Epidermal melanocyte (primary cell): Measurements from ENCODE around the gene SNRPA.
"Not testable (repeated sequence)": the region's sequence is repeated elsewhere in the genome, so short reads cannot be mapped to it uniquely, and the experiment has no call there.

Experiments used
- DNase-seq: peaks from one replicate; pipeline ENCODE4 v3.0.0; 2011; ENCODE audit warnings: low spot score; ENCODE audit not compliant: insufficient read length

Gene SNRPA

DNA sequence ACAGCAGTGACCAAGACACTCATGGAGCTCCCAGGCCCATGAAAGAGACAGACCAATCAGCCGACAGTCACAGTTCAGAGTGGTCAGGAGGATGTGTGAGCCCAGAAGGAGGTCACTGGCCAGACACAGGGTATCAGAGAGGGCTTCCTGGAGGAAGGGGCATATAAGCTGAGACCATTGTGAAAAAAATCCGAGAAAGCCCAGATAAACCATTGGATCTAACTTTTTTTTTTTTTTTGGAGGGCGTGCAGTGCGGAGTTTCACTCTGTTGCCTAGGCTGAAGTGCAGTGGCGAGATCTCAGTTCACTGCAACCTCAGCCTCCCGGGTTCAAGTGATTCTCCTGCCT, 29.9 kb upstream of the SNRPA start:
- DNase-seq = no peak

DNA sequence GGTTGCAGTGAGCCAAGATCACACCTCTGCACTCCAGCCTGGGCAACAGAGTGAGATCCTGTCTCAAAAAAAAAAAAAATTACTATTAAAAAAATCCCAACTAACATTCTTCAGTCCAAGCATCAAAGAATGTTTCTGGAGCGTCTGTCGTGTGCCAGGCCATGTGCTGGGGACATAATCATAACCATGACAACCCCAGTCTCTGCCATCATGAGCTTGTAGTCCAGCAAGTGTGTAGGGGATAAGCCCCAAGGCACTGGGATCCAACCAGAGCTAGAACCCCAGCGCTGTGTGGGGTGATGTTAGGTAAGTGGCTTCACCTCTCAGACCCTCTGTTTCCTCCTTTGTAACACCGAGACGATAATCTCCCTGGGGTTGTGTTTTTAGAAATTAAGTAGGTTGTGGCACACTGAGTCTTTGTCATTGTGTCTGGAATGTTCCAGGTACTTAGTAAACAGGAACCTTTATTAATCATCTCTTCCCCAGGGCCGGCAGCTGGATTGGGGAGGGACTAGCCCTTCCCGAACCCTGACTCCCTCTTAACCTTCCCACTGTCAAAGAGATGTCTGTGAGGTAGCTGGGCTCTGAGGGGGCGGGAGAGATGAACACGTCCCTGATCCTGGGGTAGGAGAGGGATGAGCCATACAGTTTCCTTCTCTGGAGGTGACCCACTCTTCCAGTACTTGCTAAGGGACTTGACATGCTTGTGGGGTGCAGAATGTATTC, 28.9 kb upstream of the SNRPA start:
- no peak for DNase-seq

DNA sequence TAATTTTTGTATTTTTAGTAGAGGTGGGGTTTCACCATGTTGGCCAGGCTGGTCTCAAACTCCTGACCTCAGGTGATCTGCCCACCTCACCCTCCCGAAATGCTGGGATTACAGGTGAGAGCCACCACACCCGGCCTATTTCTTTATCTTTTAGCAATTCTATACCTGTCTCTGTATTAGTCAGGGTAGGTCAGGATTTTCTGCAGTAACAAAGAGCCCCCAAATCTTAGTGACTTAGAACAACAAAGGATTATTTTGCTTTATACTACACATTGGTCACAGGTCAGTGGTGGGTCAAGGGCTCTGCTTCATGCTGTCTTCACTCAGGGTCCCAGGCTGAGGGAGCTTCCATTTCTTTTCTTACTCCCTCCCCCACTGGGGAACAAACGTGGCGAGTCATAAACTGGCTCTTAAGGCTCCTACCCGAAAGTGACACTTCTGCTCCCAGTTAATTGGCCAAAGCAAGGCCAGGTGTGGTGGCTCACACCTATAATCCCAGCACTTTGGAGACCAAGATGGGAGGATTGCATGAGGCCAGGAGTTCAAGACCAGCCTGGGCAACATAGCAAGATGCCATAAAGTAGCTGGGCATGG, 27.2 kb upstream of the SNRPA start:
- no peak for DNase-seq

DNA sequence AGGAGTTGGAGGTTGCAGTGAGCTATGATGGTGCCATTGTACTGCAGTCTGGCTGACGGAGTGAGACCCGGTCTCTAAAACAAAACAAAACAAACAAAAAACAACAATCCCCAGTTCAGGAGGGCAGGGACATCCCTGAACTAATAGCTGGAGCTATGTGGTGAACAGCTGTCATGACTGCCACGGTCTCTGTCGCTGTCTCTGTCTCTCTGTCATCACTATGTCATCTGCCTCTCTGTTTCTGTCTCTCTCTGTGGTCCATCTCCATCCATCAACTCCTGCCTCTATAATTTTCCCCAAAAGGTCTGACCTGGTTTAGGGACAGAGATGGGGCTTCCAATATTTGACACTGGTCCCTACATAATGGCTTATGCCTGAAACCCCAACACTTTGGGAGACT, 26.7 kb upstream of the SNRPA start:
- no peak for DNase-seq

DNA sequence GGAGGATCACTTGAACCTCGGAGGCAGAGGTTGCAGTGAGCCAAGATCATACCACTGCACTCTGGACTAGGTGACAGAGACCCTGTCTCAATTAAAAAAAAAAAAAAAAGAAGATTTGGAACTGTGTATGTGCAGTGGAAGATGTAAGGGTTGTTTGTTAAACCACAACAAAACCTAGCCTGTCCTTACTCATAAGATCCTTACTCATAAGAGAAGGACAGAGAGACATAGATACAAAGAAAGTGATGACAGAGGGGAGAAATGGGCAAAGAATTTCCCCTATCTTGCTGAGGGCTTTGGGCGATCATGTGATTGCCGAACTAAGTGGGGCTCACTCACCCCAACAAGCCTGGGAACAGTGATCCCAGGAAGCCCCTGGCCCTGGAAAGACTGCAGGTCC, 26.1 kb upstream of the SNRPA start:
- no peak for DNase-seq

DNA sequence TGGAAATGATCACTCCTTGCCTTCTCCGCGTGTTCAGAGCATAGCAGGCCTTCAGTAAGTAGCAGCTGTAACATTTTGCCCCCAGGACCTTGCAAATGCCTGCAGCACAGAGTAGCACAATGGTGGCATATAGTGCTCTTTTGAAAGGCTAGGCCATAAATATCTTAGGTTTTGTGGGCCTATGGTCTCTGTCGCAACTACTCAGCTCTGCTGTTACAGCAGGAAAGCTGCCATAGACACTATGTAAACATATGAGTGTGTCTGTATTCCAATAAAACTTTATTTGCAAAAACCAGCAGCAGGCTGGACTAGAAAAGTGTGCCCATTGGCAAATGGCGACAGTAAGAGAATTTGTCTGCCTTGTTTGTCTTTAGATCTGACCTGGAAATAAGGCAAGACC, 24.7 kb upstream of the SNRPA start:
- no peak for DNase-seq

DNA sequence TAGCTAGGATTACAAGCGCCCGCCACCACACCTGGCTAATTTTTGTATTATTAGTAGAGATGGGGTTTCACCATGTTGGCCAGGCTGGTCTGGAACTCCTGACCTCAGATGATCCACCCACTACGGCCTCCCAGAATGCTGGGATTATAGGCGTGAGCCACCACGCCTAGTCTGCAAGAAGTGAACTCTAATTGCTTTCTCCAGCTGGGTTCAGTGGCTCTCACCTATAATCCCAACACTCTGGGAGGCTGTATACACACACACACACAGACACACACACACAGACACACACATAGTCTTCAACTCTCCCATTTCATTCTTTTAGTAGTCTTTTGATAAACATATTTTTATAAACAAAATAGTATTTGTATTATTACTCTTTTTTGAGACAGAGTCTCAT, 20.9 kb upstream of the SNRPA start:
- DNase-seq = not testable (repeated sequence)

DNA sequence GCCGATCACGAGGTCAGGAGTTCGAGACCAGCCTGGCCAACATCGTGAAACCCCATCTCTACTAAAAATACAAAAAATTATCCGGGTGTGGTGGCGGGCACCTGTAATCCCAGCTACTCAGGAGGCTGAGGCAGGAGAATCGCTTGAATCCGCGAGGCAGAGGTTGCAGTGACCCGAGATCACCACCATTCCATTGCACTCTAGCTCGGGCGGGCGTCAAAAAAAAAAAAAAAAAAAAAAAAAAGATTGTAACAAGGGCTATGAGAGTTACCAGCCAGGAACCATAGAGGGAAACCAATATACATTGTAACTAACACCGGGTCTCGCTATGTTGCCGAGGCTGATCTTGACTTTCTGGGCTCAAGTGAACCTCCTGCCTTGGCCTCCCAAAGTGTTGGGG, 18.7 kb upstream of the SNRPA start:
- not testable (repeated sequence) for DNase-seq

DNA sequence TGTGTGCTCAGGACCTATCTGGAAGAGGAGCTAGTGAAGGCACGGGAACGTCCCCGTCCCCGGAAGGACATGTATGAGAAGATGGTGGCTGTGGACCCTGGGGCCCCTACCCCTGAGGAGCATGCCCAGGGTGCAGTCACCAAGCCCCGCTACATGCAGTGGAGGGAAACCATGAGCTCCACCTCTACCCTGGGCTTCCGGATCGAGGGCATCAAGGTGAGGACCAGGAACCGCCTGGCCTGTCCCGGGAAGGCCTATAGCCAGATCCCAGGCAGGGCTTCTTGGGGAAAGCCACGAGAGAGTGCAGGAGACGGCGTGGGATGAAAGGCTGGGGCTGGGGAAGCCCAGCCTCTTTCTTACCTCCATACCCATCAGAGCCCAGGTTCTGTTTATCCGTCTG, 17.9 kb upstream of the SNRPA start:
- no peak for DNase-seq

DNA sequence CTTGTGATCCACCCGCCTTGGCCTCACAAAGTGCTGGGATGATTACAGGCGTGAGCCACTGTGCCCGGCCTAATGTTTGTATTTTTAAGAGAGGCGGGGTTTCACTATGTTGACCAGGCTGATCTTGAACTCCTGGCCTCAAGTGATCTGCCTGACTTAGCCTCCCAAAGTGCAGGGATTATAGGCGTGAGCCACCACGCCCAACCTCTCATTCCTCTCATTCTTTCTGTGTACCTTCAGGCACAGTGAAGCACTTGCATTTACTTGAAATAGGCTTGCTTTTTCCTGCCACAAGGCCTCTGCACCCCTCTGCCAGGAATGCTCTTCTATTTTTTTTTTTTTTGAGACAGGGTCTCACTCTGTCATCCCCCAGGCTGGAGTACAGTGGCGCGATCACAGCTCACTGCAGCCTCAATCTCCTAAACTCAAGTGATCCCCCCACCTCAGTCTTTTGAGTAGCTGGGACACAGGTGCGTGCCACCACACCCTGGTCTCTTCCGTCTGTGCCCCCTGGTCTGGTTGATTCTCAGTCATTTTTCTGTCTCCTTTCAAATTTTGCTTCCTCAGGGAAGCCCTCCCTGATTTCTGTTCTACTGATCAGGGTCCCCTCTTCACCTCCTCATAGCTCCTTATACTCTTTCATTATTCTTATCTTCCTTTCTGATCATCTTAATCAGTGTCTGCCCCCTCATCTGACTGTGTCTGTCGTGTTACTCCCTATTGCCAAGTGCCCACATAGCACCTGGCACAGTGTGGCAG, 15.8 kb upstream of the SNRPA start:
- DNase-seq = no peak

DNA sequence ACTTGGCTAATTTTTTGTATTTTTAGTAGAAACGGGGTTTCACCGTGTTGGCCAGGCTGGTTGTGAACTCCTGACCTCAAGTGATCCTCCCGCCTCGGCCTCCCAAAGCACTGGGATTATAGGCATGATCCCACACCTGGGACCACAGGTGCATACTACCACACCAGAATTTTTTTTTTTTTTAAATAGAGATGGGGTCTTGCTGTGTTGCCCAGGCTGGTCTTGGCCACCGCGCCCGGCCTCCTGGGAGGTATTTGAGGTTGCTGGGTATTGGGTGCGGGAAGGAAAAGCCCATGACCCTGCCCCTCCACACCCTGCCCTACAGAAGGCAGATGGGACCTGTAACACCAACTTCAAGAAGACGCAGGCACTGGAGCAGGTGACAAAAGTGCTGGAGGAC, 14.3 kb upstream of the SNRPA start:
- DNase-seq = no peak

DNA sequence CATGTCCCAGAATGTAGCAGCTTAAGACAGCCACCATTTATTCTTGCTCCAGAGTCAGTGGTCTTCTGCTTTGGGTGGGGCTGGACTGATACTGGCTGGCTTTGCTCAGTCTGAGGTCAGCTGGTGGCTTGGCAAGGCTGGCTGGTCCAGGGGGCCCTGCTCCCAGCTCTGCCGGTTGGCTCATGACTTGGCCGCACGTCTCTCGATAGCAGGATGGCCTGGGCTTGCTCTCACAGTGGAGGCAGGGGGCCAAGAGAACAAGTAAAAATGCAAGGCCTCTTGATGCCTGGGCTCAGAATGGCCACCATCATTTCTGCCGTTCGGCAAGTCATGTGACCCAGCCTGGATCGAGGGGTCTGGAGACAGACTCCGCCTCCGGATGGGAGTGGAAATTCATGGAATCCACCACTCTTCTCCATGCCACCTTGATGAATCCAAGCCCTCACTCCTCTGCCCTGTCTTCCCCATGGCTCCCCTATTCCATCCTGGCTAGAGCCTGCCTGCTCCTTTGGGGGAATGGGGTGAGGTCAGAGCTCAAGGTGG, 13.8 kb upstream of the SNRPA start:
- no peak for DNase-seq

DNA sequence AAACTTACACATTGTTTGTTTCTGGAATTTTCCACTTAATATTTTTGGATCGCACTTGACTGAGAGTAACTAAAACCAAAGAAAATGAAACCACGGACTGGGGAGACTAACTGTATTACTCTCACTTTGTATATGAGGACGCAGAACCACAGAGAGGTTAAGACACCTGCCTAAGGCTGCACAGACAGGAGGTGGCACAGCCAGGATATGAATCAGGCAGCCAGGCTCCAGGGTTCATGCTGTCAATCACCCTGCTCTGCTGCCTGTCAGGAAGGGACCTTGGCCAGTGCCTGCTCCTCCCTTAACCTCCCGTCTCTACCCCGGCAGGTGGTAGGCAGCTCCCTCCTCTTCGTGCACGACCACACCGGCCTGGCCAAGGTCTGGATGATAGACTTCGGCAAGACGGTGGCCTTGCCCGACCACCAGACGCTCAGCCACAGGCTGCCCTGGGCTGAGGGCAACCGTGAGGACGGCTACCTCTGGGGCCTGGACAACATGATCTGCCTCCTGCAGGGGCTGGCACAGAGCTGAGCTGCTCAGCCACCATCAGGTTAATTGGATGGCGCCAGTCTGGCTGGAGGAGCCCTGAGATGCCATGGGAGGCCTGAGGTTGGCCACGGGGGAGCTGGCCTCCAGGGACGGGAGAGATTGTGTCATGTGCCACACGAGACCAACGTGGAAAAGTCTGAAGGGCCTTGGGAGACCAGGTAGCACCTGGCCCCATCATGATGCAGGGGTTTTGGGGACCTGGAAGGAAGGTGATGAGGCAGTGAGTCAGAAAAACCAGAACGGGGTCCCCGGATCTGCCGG, 11.8 kb upstream of the SNRPA start:
- DNase-seq = no peak

DNA sequence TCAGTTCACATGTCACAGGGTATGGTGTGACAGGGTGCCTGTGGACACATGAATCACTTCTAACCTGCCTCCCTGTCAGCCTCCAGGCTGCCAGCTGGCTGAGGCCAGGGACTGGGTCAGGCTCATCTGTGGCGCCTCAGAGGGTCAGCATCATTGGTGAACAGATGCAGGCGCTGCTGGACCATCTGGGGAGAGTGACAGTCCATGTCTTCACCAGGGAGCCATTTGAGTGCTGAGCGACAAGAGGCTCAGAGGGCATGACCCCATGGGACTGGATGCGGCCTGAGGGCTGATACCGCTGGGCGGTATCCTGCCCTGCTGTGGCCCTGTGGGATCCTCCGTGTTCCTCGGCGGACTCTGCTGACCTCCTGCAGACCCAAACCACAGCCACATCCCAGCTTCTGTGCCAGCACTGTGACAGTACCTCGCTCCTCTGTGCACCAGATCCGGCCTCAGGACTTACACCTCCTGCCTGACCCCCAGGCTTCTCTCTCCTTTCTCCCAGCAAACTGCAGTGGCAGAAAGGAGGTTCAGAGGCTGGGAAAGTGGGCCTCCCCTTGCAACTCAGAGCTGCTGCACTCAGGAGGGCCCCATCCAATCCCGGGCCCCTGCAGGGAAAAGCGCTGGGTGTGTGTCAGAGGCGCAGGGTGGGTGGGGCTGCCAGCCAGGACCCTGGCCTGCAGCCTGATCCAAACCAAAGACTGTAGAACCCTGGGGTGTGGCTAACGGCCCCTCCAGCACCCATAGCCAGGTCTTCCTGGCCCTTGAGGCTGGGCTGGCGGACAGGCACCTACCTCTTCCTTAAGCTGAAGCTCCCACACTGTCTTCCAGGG, 10.9 kb upstream of the SNRPA start:
- no peak for DNase-seq

DNA sequence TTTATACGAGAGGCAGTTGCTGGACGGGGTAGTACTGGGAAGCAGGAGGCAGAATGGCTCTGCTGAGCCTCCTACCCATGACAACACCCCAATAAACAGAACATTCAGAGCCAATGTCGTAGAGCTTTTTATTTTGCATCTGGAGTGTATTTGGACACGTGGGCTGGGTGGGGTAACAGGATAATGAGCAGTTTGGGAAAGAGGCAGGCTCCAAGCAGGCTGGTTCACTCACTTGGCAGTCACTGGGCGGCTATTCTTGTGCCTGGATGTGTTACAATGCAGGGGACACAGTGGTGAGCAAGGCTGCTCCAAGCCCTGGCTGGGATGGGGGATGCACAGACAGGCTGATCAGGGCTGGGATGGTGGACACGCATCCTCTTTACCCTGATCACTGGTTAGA, 10.3 kb upstream of the SNRPA start:
- no peak for DNase-seq

DNA sequence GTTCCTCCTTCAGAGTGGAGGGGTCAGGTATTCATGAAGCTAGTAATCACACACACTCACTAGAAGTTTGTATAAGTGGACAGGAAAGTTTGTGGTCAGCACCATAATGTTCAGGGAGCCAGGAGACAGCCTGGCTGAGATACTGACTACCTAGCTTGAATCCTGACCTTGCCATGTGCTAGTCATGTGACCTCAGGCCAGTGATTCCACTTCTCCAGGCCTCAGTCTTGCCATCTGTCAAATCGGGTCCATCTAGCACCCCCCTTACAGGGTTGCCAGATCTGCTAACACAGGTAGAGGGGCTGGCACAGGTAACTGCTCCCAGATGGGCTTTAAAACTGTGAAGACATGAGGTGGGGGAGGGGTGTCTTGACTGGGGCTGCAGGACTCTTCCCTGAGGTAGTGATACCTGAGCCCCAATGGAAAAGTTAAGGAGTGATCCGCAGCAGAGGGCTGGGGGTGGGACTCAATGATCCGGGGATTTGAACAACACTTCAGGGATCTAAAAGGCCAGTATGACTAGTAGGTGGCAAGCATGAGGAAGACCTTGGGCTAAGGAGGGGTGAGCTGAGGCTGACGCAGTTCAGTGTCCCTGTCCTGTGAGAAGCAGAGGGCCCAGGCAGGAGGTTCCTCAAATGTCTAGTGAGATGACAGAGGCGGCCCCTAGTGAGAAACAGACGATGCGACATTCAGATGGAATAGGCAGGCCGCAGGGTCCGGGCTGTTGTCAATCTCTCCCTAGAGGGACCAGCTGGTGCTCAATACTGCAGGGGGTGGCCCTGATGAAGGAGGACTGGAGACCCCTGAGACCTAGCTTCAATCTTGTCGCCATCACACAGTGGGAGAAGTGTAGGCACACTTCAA, 9.2 kb upstream of the SNRPA start:
- no peak for DNase-seq

DNA sequence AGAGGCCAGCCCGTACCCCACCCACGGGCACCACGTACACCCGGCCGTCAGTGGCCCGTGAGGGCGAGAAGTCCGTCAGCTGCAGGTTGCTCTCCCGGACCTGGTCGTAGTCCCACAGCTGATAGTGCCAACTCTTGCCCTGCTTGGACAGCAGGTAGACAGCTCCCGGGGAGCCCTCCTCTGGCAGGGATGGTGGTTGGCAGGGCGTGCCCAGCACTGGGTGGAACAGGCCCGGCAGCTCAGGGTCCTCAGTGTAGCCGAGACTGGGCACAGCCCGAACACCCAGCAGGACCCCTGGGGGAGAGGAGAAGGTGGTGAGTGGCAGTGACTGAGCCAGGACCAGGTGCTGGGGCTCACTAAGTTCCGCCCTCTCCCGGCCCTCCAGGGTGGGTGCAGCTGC, 8.5 kb upstream of the SNRPA start:
- DNase-seq = no peak

DNA sequence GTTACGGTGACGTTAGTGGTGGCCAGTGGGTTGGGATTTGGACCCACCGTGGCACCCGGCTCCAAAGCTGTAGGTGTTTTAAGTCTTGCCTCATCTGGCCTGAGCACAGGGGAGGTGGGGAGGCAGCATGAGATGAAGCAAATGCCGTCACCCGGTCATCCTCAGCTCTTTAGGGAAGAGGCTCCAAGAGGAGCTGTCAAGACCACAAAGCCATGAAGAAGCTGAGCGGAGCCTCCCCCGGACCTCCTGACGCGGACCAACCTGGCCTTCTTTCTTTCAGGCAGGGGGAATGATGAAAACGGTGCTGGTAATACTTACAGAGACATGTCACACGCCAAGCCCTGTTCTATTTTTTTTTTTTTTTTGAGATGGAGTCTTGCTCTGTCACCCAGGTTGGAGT, 8.1 kb upstream of the SNRPA start:
- DNase-seq = no peak

DNA sequence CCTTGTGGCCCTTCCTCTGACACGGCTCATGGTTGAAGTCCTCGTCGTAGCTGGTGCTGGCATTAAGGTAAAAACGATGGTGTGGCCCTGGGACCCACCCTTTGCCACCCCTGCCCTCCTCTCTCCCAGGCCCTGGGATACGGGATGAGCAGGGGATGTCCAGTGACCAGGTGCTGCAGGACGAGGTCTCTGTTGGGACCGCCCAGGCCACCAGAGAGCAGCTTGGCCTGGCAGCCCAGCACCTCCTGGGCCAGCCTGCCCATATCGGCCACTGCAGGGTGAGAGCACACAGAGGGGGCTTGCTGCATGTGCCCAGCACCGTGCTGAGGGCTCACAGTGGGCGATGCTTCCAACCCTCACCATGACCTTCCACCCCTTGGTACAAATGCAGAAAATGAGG, 7.1 kb upstream of the SNRPA start:
- no peak for DNase-seq
